Activated naive CD4-positive, alpha-beta T cell treated with anti-CD3 and anti-CD28 coated beads, Interleukin-2, amount 10 ng/mL, durations not matched to agents 7 days and 5 days (primary cell): ENCODE measurements around the gene HS6ST3.

Source experiments
- CTCF ChIA-PET: fragments of 350-600 bp; sonication (Branson Sonifier 250); formaldehyde crosslinking; loops from one replicate; lab custom pipeline; 2021; ENCODE audit warnings: antibody characterized with exemption; lab: Charles Lee
- DNase-seq: peaks from one replicate; pipeline ENCODE4 v3.0.0-alpha.2; 2020
- H3K27ac Mint-ChIP-seq: one replicate; pipeline ENCODE4 v1.8.0; 2021; ENCODE audit warnings: mild to moderate bottlenecking, moderate library complexity, mixed read lengths
- H3K27me3 Mint-ChIP-seq: one replicate; pipeline ENCODE4 v1.8.0; 2021; ENCODE audit warnings: mild to moderate bottlenecking, mixed read lengths
- H3K36me3 Mint-ChIP-seq: one replicate; pipeline ENCODE4 v1.8.0; 2021; ENCODE audit warnings: mixed read lengths
- H3K4me1 Mint-ChIP-seq: one replicate; pipeline ENCODE4 v1.8.0; 2021; ENCODE audit warnings: mixed read lengths
- H3K4me3 Mint-ChIP-seq: one replicate; pipeline ENCODE4 v1.8.0; 2021; ENCODE audit warnings: mild to moderate bottlenecking, moderate library complexity, mixed read lengths
- H3K9me3 Mint-ChIP-seq: one replicate; pipeline ENCODE4 v1.8.0; 2021; ENCODE audit warnings: mixed read lengths

Gene HS6ST3

GRCh38 chr13:96696389-96696900 lies 606.5 kb downstream of the HS6ST3 start:
- no peaks in the 10 kb centered on the region for H3K4me1 Mint-ChIP-seq
- H3K4me3 Mint-ChIP-seq: no peak overlapping the region
- no peak overlapping the region for H3K27ac Mint-ChIP-seq
- no peaks in the 10 kb centered on the region for H3K27me3 Mint-ChIP-seq
- CTCF ChIA-PET: no interaction called here
- no peak for DNase-seq
- H3K36me3 Mint-ChIP-seq: no peaks in the 10 kb centered on the region
- H3K9me3 Mint-ChIP-seq: peaks cover 10% of the 10 kb centered on the region

- Mint-ChIP-seq H3K27ac (no peak overlapping the region), H3K9me3 (peaks cover 14% of the 10 kb centered on the region), H3K36me3 (no peaks in the 10 kb centered on the region), H3K4me1 (no peaks in the 10 kb centered on the region), H3K27me3 (no peaks in the 10 kb centered on the region), H3K4me3 (no peak overlapping the region)
- no peak for DNase-seq
- CTCF ChIA-PET: no interaction called here
These were observed 610.8 kb downstream of the HS6ST3 start for GRCh38 chr13:96700657-96701056.

GRCh38 chr13:96707146-96707545 lies 617.2 kb downstream of the HS6ST3 start:
- Mint-ChIP-seq H3K36me3 (no peaks in the 10 kb centered on the region), H3K4me3 (no peak overlapping the region), H3K27me3 (no peaks in the 10 kb centered on the region), H3K4me1 (no peaks in the 10 kb centered on the region), H3K9me3 (peaks cover 6% of the 10 kb centered on the region), H3K27ac (no peak overlapping the region)
- CTCF ChIA-PET: no interaction called here
- no peak for DNase-seq

GRCh38 chr13:96710166-96710862 lies 620.4 kb downstream of the HS6ST3 start:
- Mint-ChIP-seq H3K27me3 (no peaks in the 10 kb centered on the region), H3K9me3 (peaks cover 6% of the 10 kb centered on the region), H3K36me3 (no peaks in the 10 kb centered on the region), H3K4me1 (no peaks in the 10 kb centered on the region), H3K4me3 (no peak overlapping the region), H3K27ac (no peak overlapping the region)
- no peak for DNase-seq
- CTCF ChIA-PET: no interaction called here

GRCh38 chr13:96720446-96720845 lies 630.5 kb downstream of the HS6ST3 start:
- H3K4me3 Mint-ChIP-seq: no peak overlapping the region
- no peak for DNase-seq
- H3K27me3 Mint-ChIP-seq: no peaks in the 10 kb centered on the region
- no peaks in the 10 kb centered on the region for H3K36me3 Mint-ChIP-seq
- H3K4me1 Mint-ChIP-seq: no peaks in the 10 kb centered on the region
- H3K9me3 Mint-ChIP-seq: peaks cover 1% of the 10 kb centered on the region
- CTCF ChIA-PET: interaction anchor here (0.7 kb wide), 1 partner anchor 91 kb away, joined by 4 read pairs; no protein-coding TSS in a partner anchor
- H3K27ac Mint-ChIP-seq: no peak overlapping the region

- no peak for DNase-seq
- H3K4me1 Mint-ChIP-seq: no peaks in the 10 kb centered on the region
- no peak overlapping the region for H3K27ac Mint-ChIP-seq
- peaks cover 7% of the 10 kb centered on the region for H3K9me3 Mint-ChIP-seq
- H3K4me3 Mint-ChIP-seq: no peak overlapping the region
- no peaks in the 10 kb centered on the region for H3K27me3 Mint-ChIP-seq
- no peaks in the 10 kb centered on the region for H3K36me3 Mint-ChIP-seq
- CTCF ChIA-PET: no interaction called here
These were observed 636.7 kb downstream of the HS6ST3 start for GRCh38 chr13:96726651-96727050.

- no peak for DNase-seq
- Mint-ChIP-seq H3K27me3 (no peaks in the 10 kb centered on the region), H3K9me3 (peaks cover 7% of the 10 kb centered on the region), H3K36me3 (no peaks in the 10 kb centered on the region), H3K4me3 (no peak overlapping the region), H3K4me1 (no peaks in the 10 kb centered on the region), H3K27ac (no peak overlapping the region)
- CTCF ChIA-PET: no interaction called here
These were observed 638.6 kb downstream of the HS6ST3 start for GRCh38 chr13:96728463-96728862.

- CTCF ChIA-PET: no interaction called here
- no peak overlapping the region for H3K4me3 Mint-ChIP-seq
- DNase-seq: no peak
- H3K9me3 Mint-ChIP-seq: peaks cover 8% of the 10 kb centered on the region
- no peaks in the 10 kb centered on the region for H3K4me1 Mint-ChIP-seq
- H3K27me3 Mint-ChIP-seq: no peaks in the 10 kb centered on the region
- H3K36me3 Mint-ChIP-seq: no peaks in the 10 kb centered on the region
- H3K27ac Mint-ChIP-seq: no peak overlapping the region
These were observed 640.8 kb downstream of the HS6ST3 start for GRCh38 chr13:96730676-96731075.

- CTCF ChIA-PET: no interaction called here
- no peaks in the 10 kb centered on the region for H3K4me1 Mint-ChIP-seq
- no peaks in the 10 kb centered on the region for H3K36me3 Mint-ChIP-seq
- no peak overlapping the region for H3K4me3 Mint-ChIP-seq
- DNase-seq: no peak
- H3K27me3 Mint-ChIP-seq: no peaks in the 10 kb centered on the region
- H3K9me3 Mint-ChIP-seq: peaks cover 8% of the 10 kb centered on the region
- H3K27ac Mint-ChIP-seq: no peak overlapping the region
These were observed 644.6 kb downstream of the HS6ST3 start for GRCh38 chr13:96734499-96734898.

GRCh38 chr13:96741779-96742178 lies 651.9 kb downstream of the HS6ST3 start:
- Mint-ChIP-seq H3K27me3 (no peaks in the 10 kb centered on the region), H3K4me1 (no peaks in the 10 kb centered on the region), H3K4me3 (no peak overlapping the region), H3K27ac (no peak overlapping the region), H3K9me3 (peaks cover 3% of the 10 kb centered on the region), H3K36me3 (no peaks in the 10 kb centered on the region)
- CTCF ChIA-PET: no interaction called here
- no peak for DNase-seq

GRCh38 chr13:96743296-96744089 lies 653.6 kb downstream of the HS6ST3 start:
- Mint-ChIP-seq H3K9me3 (peaks cover 3% of the 10 kb centered on the region), H3K4me1 (no peaks in the 10 kb centered on the region), H3K27ac (no peak overlapping the region), H3K27me3 (no peaks in the 10 kb centered on the region), H3K36me3 (no peaks in the 10 kb centered on the region), H3K4me3 (no peak overlapping the region)
- DNase-seq: no peak
- CTCF ChIA-PET: no interaction called here

GRCh38 chr13:96744367-96745331 lies 654.7 kb downstream of the HS6ST3 start:
- H3K4me3 Mint-ChIP-seq: no peak overlapping the region
- no peaks in the 10 kb centered on the region for H3K4me1 Mint-ChIP-seq
- H3K27me3 Mint-ChIP-seq: no peaks in the 10 kb centered on the region
- CTCF ChIA-PET: no interaction called here
- DNase-seq: no peak
- H3K9me3 Mint-ChIP-seq: peaks cover 3% of the 10 kb centered on the region
- H3K36me3 Mint-ChIP-seq: no peaks in the 10 kb centered on the region
- no peak overlapping the region for H3K27ac Mint-ChIP-seq

GRCh38 chr13:96746886-96747285 lies 657.0 kb downstream of the HS6ST3 start:
- Mint-ChIP-seq H3K4me1 (no peaks in the 10 kb centered on the region), H3K4me3 (no peak overlapping the region), H3K36me3 (no peaks in the 10 kb centered on the region), H3K9me3 (peaks cover 1% of the 10 kb centered on the region), H3K27me3 (no peaks in the 10 kb centered on the region), H3K27ac (no peak overlapping the region)
- CTCF ChIA-PET: no interaction called here
- DNase-seq: no peak

GRCh38 chr13:96749825-96750224 lies 659.9 kb downstream of the HS6ST3 start:
- Mint-ChIP-seq H3K27ac (no peak overlapping the region), H3K9me3 (no peaks in the 10 kb centered on the region), H3K4me1 (no peaks in the 10 kb centered on the region), H3K27me3 (no peaks in the 10 kb centered on the region), H3K36me3 (no peaks in the 10 kb centered on the region), H3K4me3 (no peak overlapping the region)
- CTCF ChIA-PET: no interaction called here
- no peak for DNase-seq
